C4-2B (cell line): ENCODE measurements around the gene VCL.

ENCODE experiments used
- CTCF ChIP-seq: fragments of 450-650 bp; conservative IDR thresholded peaks from 2 replicates; pipeline ENCODE4 v1.5.1; 2017; ENCODE audit warnings: mild to moderate bottlenecking
- ZFX ChIP-seq: fragments of 450-650 bp; IDR thresholded peaks from 2 replicates; pipeline ENCODE4 v1.6.1; 2017

GRCh38 chr10:74047304-74047703 lies 49.4 kb downstream of the VCL start:
- TF ChIP-seq CTCF (no peak), ZFX (no peak)
